GM18526 (cell line): ENCODE measurements around the gene KBTBD7.

Experiments
- POLR2A ChIP-seq: IDR thresholded peaks from 3 replicates; pipeline ENCODE4 v1.6.1; 2011; ENCODE audit not compliant: insufficient read length; ENCODE audit errors: extremely low read depth

The KBTBD7 gene

GRCh38 chr13:41211062-41211461 is 16.7 kb upstream of the KBTBD7 start:
- no peak for TF ChIP-seq POLR2A

- no peak for TF ChIP-seq POLR2A
Measured at GRCh38 chr13:41206467-41206866, 12.1 kb upstream of the KBTBD7 start.

GRCh38 chr13:41203810-41204209 is 9.4 kb upstream of the KBTBD7 start:
- TF ChIP-seq POLR2A = no peak

GRCh38 chr13:41200126-41200525 is 5.8 kb upstream of the KBTBD7 start:
- no peak for TF ChIP-seq POLR2A

- no peak for TF ChIP-seq POLR2A
Measured at GRCh38 chr13:41199526-41199925, 5.2 kb upstream of the KBTBD7 start.

- TF ChIP-seq POLR2A = no peak
Measured at GRCh38 chr13:41199079-41199478, 4.7 kb upstream of the KBTBD7 start.

- no peak for TF ChIP-seq POLR2A
Measured at GRCh38 chr13:41196620-41197019, 2.3 kb upstream of the KBTBD7 start.

- TF ChIP-seq POLR2A = no peak
Measured at GRCh38 chr13:41196011-41196410, 1.6 kb upstream of the KBTBD7 start.

- no peak for TF ChIP-seq POLR2A
Measured at GRCh38 chr13:41193469-41193868, 900 bp downstream of the KBTBD7 start.

GRCh38 chr13:41188584-41188983 is 5.8 kb downstream of the KBTBD7 start:
- TF ChIP-seq POLR2A = no peak

- TF ChIP-seq POLR2A = no peak
Measured at GRCh38 chr13:41186481-41186880, 7.9 kb downstream of the KBTBD7 start.

GRCh38 chr13:41182231-41182630 is 12.1 kb downstream of the KBTBD7 start:
- no peak for TF ChIP-seq POLR2A

GRCh38 chr13:41179593-41180250 is 14.6 kb downstream of the KBTBD7 start:
- TF ChIP-seq POLR2A = no peak

GRCh38 chr13:41178040-41178439 is 16.3 kb downstream of the KBTBD7 start:
- TF ChIP-seq POLR2A = no peak

GRCh38 chr13:41177616-41178015 is 16.8 kb downstream of the KBTBD7 start:
- no peak for TF ChIP-seq POLR2A

- no peak for TF ChIP-seq POLR2A
Measured at GRCh38 chr13:41162151-41162550, 32.2 kb downstream of the KBTBD7 start.

GRCh38 chr13:41159174-41159573 is 35.2 kb downstream of the KBTBD7 start:
- no peak for TF ChIP-seq POLR2A
